Astrocyte of the spinal cord (primary cell): ENCODE data around the gene SERGEF.
"Not testable (repeated sequence)": the region's sequence is repeated elsewhere in the genome, so short reads cannot be mapped to it uniquely, and the experiment has no call there.

Experiments
- DNase-seq: peaks from one replicate; pipeline ENCODE4 v3.0.0; 2011; ENCODE audit warnings: low read depth, low spot score
- H3K4me3 ChIP-seq: 2 replicates; pipeline ENCODE4 v1.5.1; 2011; ENCODE audit warnings: low read depth, mild to moderate bottlenecking, low read length, moderate library complexity
- CTCF ChIP-seq: IDR thresholded peaks from 2 replicates; pipeline ENCODE4 v1.5.1; 2012; ENCODE audit warnings: low read depth, mild to moderate bottlenecking, low read length, inconsistent platforms
- in situ Hi-C: cut with HindIII; loops from 2 replicates; pipeline ENCODE4 v1.10.0; 2017; ENCODE audit warnings: low sequenced_read_pairs

Gene SERGEF

DNA sequence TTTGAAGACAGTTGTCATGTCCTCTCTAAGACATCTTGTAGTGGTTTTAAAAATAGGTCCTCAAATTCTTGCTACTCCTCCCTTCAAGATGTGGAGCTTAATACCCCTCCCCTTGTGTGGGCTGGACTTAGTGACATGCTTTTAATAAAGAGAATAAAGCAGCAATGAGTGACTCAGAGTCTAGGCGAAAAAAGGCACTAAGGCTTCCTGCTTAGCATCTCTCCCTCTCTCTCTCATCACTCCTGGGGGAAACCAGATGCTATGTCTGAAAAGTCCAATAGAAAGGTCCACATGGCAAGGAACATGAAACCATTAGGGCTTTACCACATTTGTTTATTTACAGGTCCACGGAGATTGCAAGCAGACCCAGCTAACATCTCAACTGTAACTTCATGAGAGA is 11.7 kb downstream of the SERGEF start:
- no peak overlapping the region for H3K4me3 ChIP-seq
- no peak for DNase-seq
- in situ Hi-C loops, result no loop called here
- no peak for TF ChIP-seq CTCF

DNA sequence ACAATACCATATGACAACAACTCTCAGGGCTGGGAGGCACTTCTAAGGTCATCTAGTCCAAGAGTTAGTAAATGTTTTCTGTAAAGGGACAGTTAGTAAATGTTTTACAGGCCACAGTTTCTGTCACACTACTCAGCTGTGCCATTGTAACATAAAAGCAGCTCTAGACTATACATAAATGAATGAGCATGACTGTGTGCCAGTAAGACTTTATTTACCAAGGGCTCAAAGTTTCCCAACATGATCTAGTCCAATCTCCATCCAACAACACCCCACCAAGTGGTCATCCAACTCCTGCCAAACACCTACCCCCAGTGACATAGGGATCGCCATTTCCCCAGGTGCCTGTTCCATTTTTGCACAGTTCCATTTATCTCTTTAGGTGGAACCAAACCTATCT is 12.1 kb downstream of the SERGEF start:
- no peak for DNase-seq
- in situ Hi-C loops, result no loop called here
- TF ChIP-seq CTCF, result no peak
- H3K4me3 ChIP-seq, result no peak overlapping the region

GRCh38 chr11:18000128-18000527 is 12.7 kb downstream of the SERGEF start:
- in situ Hi-C loops, DNase-seq, H3K4me3 ChIP-seq: not testable (repeated sequence)

- no peak for DNase-seq
- in situ Hi-C loops, result no loop called here
- TF ChIP-seq CTCF, result no peak
- H3K4me3 ChIP-seq, result no peak overlapping the region
Observed at GRCh38 chr11:17992916-17993315, 19.9 kb downstream of the SERGEF start.

- DNase-seq, result peak; percentile 64
- in situ Hi-C loops, result no loop called here
- peak; percentile 88 for TF ChIP-seq CTCF
- no peak overlapping the region for H3K4me3 ChIP-seq
Observed at GRCh38 chr11:17991783-17992433, 20.9 kb downstream of the SERGEF start.

- no peak for DNase-seq
- in situ Hi-C loops, result no loop called here
- no peak for TF ChIP-seq CTCF
- no peak overlapping the region for H3K4me3 ChIP-seq
Observed at GRCh38 chr11:17989306-17989705, 23.5 kb downstream of the SERGEF start.

- in situ Hi-C loops, result no loop called here
- no peak overlapping the region for H3K4me3 ChIP-seq
- TF ChIP-seq CTCF, result no peak
- DNase-seq, result no peak
Observed at GRCh38 chr11:17988465-17988864, 24.4 kb downstream of the SERGEF start.
